ENCODE data around the gene TAF1A. TPM values are rescaled to one million over a fixed set of nuclear protein-coding genes. Genes with fewer than 3 reads are reported as not detected.
A peak's percentile ranks its signal among the peaks of the same experiment; 100 is the strongest.
"Not testable (repeated sequence)": the region's sequence is repeated elsewhere in the genome, so short reads cannot be mapped to it uniquely, and the experiment has no call there.

Gene TAF1A
- total RNA-seq: 1.7 TPM
- long read RNA-seq: 0 reads

DNA sequence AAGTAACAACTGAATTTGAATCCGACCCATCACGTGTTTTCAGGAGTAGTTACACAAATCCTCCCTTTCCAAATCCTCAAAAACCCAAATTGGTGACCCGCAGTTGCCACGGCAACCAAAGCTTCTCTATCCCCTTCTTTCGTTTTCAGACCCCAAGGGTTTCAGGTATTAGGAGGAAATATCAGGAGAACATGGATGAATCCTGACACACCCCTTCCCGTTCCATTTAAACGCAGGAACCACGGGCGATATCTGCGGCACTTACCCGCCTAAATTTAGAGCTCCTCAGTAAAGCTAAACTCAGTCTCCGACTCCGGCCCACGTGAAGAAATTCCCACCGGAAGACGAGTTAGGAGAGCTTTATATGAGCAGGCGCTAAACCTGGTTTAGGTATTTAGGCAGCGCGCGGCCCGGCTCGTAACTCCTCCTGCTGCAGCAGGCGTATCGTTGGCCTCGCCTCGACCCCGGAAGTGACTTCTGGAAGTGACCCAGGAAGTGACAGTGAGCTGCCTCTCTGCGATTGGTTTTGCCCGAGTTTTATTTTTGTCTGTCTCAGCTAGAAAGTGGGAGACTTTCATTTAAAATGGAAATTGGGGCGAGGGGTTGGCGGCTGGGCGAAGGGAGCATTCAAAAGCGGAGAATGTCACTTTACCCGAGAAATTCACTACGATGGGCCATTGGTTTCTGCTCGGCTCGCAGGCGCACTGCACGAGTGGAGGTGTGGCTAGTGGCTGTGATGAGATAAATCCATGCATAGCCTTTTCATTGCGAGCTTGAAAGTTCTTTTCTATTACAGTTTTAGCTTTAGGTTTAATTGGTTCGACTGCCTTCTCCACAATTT lies at the start of gene TAF1A:
TSS of gene TAF1A (minus strand) at position 472 of the 841 bp plus-strand sequence.
- ATAC-seq (peak; percentile 95), DNase-seq (ENCODE audit: missing footprints) (peak; percentile 96)
- intact Hi-C loops (cut with DNase I): loop anchor here (5.0 kb wide), 1 partner anchor 43 kb away; no protein-coding TSS in a partner anchor

DNA sequence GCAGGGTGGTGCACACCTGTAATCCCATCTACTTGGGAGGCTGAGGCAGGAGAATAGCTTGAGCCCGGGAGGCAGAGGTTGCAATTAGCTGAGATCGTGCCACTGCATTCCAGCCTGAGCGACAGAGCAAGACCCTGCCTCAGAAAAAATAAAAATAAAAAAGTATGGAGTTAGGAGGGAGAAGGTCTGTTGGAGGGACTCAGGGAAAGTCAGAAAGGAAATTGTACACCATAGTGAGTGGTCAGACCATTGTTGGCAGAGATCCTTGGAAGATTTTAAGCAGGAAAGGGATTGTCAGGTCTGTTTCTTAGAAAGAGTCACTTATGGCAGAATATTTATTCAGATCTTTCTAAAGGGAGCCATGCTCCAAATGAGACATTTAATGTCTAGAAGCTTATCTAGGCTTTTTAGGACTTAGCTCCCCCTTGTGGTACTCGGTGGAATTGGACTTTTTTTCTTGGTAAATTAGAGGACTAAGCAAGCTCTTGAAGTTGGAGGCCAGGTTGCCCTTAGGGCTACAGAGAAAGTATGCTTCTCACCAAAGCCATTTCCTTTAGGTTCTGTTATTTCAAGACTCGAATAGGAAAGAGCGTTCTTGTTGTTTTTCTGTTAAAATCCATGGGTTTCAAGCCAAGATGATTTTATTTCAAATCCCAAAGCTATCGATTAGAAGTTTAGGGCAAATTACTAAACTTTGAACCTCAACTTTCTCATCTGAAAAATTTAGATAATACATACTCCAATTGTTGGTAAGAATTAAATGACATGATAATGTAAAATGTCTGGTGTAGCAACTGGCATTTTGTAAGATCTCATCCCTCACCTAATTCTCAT lies 44.7 kb upstream of the TAF1A start:
- no peak for DNase-seq (ENCODE audit: missing footprints)
- peak; percentile 60 for ATAC-seq
- intact Hi-C loops (cut with DNase I): loop anchor here (1.0 to 5.0 kb wide), 2 partner anchors 47 to 169 kb away; partner anchors contain the start of gene TAF1A

- ATAC-seq (no peak), DNase-seq (ENCODE audit: missing footprints) (no peak)
- intact Hi-C loops (cut with DNase I): loop anchor here (5.0 kb wide), 1 partner anchor 45 kb away; the partner anchor contains the start of gene TAF1A
Observed at GRCh38 chr1:222632749-222633148, 43.0 kb upstream of the TAF1A start.

DNA sequence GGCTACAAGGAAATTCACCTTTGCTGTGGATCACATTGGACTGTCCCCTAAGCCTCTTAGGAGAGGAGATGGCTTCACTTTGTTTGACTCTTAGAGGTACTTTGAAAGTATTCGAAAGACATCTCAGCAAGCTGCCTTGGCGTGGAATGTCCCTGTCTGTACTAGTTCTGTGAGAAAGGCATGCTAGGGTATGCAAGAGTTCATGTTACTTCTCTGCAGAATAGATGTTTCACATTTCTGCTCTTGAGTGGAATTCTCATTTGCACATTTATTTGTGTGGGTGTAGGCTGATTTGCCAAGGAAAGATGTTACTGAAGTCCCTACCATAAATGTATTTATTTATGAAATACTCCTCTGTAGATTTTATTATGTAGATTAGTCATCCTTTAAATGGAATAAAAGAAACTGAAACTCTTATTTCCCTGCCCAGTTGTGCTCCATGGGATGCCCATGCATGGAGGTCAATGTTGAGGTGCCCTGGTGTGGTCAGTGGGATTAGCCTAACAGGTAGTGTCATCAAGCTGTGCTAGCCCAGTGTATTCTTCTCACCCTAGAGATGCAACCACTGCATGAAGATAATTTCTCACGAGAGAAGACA lies 42.0 kb upstream of the TAF1A start:
- no peak for DNase-seq (ENCODE audit: missing footprints)
- ATAC-seq: no peak
- intact Hi-C loops (cut with DNase I): loop anchor here (5.0 kb wide), 1 partner anchor 44 kb away; the partner anchor contains the start of gene TAF1A

DNA sequence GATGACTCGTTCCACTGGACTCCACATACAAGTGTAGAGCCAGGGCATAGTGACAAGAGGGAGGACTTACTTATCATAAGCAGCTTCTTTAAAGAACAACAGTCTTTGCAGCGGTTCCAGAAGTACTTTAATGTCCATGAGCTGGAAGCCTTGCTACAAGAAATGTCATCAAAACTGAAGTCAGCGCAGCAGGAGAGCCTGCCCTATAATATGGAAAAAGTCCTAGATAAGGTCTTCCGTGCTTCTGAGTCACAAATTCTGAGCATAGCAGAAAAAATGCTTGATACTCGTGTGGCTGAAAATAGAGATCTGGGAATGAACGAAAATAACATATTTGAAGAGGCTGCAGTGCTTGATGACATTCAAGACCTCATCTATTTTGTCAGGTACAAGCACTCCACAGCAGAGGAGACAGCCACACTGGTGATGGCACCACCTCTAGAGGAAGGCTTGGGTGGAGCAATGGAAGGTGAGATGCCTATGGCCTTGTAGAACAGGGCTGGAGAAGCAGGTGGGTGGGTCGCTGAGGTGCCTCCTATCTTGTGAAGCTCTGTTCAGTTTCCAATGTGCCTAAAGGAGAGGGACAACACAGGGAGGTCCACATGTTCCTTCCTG lies 40.3 kb upstream of the TAF1A start:
- DNase-seq (ENCODE audit: missing footprints) (no peak), ATAC-seq (no peak)
- intact Hi-C loops (cut with DNase I): loop anchor here (5.0 kb wide), 1 partner anchor 43 kb away; the partner anchor contains the start of gene TAF1A

GRCh38 chr1:222627232-222627631 lies 37.5 kb upstream of the TAF1A start:
- intact Hi-C loops (cut with DNase I): no loop called here
- ATAC-seq: peak; percentile 86
- no peak for DNase-seq (ENCODE audit: missing footprints)

DNA sequence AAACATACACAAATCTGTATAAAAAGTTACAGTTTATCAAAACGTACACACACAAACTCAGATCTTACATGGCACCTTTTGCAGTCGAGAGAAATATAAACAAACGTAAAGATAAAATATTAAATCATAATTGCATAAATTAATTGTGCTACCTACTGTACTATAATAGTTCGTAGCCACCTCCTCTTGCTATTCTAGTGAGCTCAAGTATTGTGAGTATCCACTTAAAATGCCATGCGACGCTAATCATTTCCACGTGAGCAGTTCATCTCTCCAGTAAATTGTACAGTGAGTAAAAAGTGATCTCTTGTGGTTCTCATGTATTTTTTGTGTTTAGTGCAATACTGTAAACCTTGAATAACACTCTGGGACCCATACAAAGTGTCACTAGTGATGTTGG lies 34.5 kb upstream of the TAF1A start:
- ATAC-seq (no peak), DNase-seq (ENCODE audit: missing footprints) (no peak)
- intact Hi-C loops (cut with DNase I): no loop called here

DNA sequence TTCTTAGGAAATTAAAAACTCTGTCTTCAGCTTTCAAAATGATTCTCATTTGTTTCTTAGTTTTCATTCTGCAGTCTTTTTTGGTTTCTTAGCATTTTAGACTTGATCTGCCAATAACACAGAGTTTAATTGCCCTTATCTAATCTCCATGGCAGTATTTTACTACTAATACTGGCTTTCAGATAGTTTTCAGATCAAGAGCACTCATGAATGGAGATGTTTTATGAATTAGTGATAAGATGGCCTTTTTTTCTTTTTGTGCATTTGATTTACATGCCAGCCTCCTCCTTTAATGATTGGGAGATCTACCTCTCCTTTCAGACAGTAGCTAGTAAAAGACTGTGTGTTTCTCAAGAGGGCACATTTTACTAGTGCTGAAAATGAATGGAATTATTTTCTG lies 33.7 kb upstream of the TAF1A start:
- no peak for DNase-seq (ENCODE audit: missing footprints)
- ATAC-seq: no peak
- intact Hi-C loops (cut with DNase I): no loop called here

- ATAC-seq (no peak), DNase-seq (ENCODE audit: missing footprints) (no peak)
- intact Hi-C loops (cut with DNase I): no loop called here
Observed at GRCh38 chr1:222622765-222623164, 33.0 kb upstream of the TAF1A start.

GRCh38 chr1:222620566-222620965 lies 30.8 kb upstream of the TAF1A start:
- no peak for ATAC-seq
- intact Hi-C loops (cut with DNase I): no loop called here
- DNase-seq (ENCODE audit: missing footprints): no peak

DNA sequence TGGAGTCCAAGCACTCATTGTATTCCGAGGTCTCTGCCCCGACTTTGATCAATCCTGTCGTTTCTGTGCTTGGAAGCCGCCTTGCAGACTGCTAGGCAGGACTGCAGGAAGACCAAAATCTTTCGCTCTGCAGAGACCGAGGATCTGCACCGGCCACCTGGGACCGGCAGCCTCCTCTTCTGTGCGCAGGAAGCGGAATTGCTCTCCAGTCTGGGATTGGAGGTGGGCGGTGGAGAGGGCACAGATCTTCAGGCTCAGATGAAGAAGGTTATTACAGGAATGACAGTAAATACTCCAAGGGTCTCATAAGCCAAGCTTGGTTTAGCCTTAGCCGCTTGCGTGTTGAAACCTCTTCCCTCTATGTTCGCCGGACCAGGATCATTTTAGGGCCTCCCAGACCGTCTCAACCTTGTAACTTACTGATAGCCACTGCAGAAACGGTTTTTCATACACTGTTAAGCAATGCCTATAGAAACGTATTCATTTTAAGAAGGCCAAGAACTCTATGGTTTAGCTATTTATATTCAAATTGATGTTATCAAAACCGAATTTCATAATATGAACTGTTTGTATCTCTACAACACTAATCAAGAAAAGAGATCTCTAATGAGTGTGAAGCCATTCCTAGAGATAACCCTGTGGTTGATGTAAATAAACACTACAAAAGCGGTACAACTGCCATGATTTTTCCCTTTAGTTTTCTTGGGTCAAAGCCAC lies 29.3 kb upstream of the TAF1A start:
- DNase-seq (ENCODE audit: missing footprints) (peak; percentile 63), ATAC-seq (no peak)
- intact Hi-C loops (cut with DNase I): no loop called here

DNA sequence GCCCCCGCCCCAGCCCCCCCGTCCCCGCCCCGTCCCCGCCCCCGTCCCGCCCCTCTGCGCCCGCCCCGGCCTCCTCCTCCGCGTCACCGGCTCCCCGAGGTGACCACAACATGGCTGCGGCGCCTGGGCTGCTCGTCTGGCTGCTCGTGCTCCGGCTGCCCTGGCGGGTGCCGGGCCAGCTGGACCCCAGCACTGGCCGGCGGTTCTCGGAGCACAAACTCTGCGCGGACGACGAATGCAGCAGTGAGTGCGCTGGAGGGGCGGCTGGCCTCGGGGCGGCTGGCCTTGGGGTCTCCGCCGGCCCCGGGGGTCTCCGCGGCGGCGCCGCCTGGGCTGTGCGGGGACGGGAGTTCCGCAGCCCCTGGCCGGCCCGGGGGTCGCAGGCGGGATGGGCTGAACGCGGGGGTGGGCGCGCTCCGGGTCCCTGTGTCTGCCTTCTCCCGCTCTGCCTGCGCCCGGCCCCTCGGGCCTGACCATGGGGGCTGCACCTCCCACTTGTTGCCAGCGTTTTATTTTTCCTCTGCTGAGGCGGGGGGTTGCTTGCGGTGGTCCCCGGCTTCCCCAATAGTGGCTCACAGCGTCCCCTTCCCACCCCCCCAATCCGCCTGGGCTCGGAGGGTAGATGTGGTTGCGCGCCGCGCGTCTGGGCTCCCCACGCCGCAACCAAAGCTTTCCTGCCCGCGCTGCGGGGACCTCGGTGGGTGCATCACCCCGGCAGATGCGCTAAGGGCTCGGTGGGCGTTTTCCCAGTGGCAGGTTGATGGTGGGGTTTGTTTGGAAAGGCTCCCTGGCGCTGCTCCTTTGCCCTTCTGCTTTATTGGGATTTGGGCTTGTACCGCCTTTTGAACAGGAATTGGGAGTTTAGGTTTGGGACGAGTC lies 28.5 kb upstream of the TAF1A start, which contains the start of gene MIA3:
TSS of gene MIA3 (plus strand) at position 97 of the 879 bp plus-strand sequence. CDS start at position 111, 14 bp downstream.
- ATAC-seq (peak; percentile 81), DNase-seq (ENCODE audit: missing footprints) (peak; percentile 94)
- intact Hi-C loops (cut with DNase I): no loop called here

- intact Hi-C loops (cut with DNase I): loop anchor here (2.0 kb wide), 1 partner anchor 25 kb away; no protein-coding TSS in a partner anchor
- DNase-seq (ENCODE audit: missing footprints): peak; percentile 96
- ATAC-seq: peak; percentile 96
Observed at GRCh38 chr1:222617367-222617951, 27.7 kb upstream of the TAF1A start.

DNA sequence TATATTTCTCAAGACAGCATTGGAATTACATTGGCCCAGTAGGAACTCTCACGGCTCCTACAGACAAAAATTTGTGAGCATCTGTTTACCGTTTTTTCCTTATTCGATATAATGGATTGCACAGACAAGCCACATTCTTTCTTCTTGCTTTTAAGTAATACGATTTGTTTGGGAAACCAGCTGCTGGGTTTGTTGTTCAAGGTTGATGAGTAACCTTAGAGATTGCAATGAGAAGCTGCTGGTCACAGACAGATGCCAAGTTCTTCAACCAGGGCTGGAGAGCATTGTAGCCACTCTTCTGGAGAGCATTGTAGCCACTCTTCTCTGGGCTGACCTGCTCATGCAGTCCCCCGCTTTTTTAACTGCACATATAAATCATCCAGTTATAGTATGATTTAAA lies 26.8 kb upstream of the TAF1A start:
- ATAC-seq (no peak), DNase-seq (ENCODE audit: missing footprints) (no peak)
- intact Hi-C loops (cut with DNase I): loop anchor here (2.0 kb wide), 1 partner anchor 24 kb away; no protein-coding TSS in a partner anchor

DNA sequence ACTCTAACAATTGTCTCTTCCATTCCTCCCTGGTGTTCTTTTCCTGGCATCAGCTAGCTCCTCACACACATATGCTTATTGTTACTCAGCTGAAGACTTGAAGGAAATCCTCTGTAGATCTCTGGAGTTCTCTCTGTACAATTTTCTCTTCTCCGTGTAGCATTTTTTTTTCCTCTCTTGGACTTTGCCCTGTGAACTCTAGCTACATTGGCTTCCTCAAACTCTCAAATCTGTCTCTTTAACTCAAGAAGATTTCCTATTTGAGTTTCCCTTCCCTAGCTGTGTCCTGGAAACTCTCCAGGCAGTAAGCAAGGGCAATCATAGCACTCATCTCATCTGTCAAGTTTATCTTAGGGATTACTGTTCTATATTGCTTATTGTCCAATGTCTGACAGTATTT lies 23.9 kb upstream of the TAF1A start:
- DNase-seq (ENCODE audit: missing footprints) (no peak), ATAC-seq (no peak)
- intact Hi-C loops (cut with DNase I): no loop called here

DNA sequence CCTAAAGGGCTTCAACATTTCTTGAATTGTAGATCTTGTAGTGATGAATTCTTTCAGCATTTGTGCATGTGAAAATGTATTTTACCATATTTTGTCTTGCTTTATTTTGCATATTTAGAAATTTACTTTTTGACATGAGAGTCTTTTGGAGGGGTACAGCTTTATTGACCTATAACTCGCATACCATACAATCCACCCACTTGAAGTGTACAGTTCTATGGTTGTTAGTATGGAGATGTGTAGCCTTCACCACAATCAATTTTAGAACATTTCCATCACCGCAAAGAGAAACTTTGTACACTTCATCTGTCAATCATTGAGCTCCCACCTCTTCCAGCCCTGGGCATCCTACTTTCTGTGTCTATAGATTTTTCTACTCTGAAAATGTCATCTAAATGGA lies 21.0 kb upstream of the TAF1A start:
- intact Hi-C loops (cut with DNase I): no loop called here
- DNase-seq (ENCODE audit: missing footprints) (no peak), ATAC-seq (no peak)

- ATAC-seq; DNase-seq (ENCODE audit: missing footprints); intact Hi-C loops (cut with DNase I): not testable (repeated sequence)
Observed at GRCh38 chr1:222609111-222609510, 19.4 kb upstream of the TAF1A start.
